ENCODE measurements around the gene TMEM169. TPM values are rescaled to one million over a fixed set of nuclear protein-coding genes. Genes with fewer than 3 reads are reported as not detected.

TMEM169 gene
- total RNA-seq, 2 donors from 2014 or later = not detected

DNA sequence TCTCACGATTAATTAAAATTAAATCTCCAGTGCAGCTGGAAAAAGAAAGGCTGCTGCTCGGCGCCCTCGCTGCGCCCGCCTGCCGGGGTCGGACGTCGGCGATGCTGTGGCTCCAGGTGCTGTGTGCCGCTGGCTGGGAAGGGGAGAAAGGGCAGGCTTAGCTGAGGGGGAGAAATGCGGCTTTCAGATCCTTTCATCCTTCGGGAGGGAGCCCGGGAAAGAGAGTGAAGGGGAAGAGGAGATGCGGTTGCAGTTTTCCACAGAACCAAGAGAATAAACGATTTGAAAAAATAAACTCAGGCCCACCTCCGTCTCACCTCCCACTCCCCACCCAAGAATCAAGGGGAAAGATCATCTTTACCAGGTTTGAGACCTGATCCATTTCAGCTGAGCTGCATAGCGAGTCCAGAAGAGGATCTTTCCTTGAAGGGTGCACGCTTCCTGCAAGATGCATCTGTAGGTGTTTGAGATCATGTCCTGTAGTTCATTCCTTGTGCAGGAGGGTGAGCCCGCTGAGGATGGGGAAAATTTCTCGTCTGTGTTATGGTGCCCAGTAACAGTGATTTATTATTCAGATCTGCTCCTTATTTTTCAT, 495 bp downstream of the TMEM169 start:
- H3K27ac ChIP-seq = no peak overlapping the region
- H3K27me3 ChIP-seq (replicated peaks; ENCODE audit: insufficient read depth) = no peaks in the 10 kb centered on the region
- peak overlapping the region; percentile 81 for H3K4me3 ChIP-seq
- H3K36me3 ChIP-seq = no peaks in the 10 kb centered on the region
- peaks cover 5 to 7% of the 10 kb centered on the region in 2 donors for H3K4me1 ChIP-seq (ENCODE audit: control insufficient read depth in 1 of 2, low read depth in 2 of 2)
- ATAC-seq (ENCODE audit: insufficient number of reproducible peaks, low FRiP score, low read depth) = no peak
- no peaks in the 10 kb centered on the region for H3K9me3 ChIP-seq
- DNase-seq (ENCODE audit: low spot score) = no peak
- TF ChIP-seq, protein P1, sequence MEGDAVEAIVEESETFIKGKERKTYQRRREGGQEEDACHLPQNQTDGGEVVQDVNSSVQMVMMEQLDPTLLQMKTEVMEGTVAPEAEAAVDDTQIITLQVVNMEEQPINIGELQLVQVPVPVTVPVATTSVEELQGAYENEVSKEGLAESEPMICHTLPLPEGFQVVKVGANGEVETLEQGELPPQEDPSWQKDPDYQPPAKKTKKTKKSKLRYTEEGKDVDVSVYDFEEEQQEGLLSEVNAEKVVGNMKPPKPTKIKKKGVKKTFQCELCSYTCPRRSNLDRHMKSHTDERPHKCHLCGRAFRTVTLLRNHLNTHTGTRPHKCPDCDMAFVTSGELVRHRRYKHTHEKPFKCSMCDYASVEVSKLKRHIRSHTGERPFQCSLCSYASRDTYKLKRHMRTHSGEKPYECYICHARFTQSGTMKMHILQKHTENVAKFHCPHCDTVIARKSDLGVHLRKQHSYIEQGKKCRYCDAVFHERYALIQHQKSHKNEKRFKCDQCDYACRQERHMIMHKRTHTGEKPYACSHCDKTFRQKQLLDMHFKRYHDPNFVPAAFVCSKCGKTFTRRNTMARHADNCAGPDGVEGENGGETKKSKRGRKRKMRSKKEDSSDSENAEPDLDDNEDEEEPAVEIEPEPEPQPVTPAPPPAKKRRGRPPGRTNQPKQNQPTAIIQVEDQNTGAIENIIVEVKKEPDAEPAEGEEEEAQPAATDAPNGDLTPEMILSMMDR (IDR thresholded peaks at IDR 0.05) = no peak

- TF ChIP-seq, protein P1 (IDR thresholded peaks at IDR 0.05) = no peak
- H3K36me3 ChIP-seq = no peaks in the 10 kb centered on the region
- no peak overlapping the region for H3K27ac ChIP-seq
- no peaks in the 10 kb centered on the region for H3K9me3 ChIP-seq
- no peaks in the 10 kb centered on the region for H3K27me3 ChIP-seq (replicated peaks; ENCODE audit: insufficient read depth)
- DNase-seq (ENCODE audit: low spot score) (no peak), ATAC-seq (ENCODE audit: insufficient number of reproducible peaks, low FRiP score, low read depth) (no peak)
- H3K4me3 ChIP-seq = no peak overlapping the region
- peaks cover 5 to 7% of the 10 kb centered on the region in 2 donors for H3K4me1 ChIP-seq (ENCODE audit: control insufficient read depth in 1 of 2, low read depth in 2 of 2)
Measured at GRCh38 chr2:216082805-216083204, 1.1 kb downstream of the TMEM169 start.

DNA sequence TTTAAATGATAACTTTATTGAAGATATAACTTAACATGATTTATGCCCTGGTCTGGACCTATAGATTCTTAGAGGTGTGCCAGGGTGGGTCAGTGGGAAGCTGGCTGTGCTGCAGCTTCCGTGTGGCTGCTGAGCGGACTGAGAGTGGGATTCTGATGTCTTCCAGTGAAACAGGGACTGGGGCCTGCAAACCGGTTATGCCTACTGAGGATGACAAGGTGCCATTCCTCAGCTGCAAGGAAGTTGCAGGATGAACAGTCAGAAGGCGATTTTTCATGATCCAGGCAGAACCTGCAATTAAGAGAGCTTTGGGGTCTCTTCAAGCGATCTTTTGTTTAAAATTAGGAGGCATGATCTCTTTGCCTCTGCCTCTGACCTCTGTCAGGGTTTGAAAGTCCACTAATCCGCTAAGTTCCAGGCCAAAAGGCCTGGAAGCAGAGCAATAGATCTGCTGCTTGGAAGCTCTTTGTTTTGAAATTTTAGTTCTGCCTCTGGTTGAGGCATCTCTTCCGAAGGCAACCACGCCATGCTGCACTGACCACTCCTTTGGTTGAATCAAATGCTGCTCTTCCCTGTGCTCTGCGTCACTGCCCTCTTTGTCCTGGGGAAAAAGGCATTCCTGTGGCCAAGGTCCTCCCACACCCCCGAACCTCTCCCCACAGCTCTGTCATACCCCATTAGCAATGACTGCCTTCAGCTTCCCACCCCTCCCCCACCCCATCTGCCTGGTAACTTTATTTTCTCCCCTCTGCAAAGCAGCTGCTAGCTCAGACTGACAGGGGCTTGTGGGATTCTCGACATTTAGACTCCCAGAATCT, 2.0 kb downstream of the TMEM169 start:
- Histone ChIP-seq H3K27ac (no peak overlapping the region), H3K36me3 (no peaks in the 10 kb centered on the region), H3K9me3 (no peaks in the 10 kb centered on the region), H3K27me3 (replicated peaks; ENCODE audit: insufficient read depth) (no peaks in the 10 kb centered on the region), H3K4me3 (no peak overlapping the region), H3K4me1 (ENCODE audit: control insufficient read depth in 1 of 2, low read depth in 2 of 2) (peaks cover 5 to 7% of the 10 kb centered on the region in 2 donors)
- no peak for ATAC-seq (ENCODE audit: insufficient number of reproducible peaks, low FRiP score, low read depth)
- no peak for DNase-seq (ENCODE audit: low spot score)
- TF ChIP-seq, protein P1 (IDR thresholded peaks at IDR 0.05) = no peak

- no peak for ATAC-seq (ENCODE audit: insufficient number of reproducible peaks, low FRiP score, low read depth)
- H3K4me1 ChIP-seq (ENCODE audit: control insufficient read depth in 1 of 2, low read depth in 2 of 2) = peaks cover 5 to 7% of the 10 kb centered on the region in 2 donors
- no peak overlapping the region for H3K27ac ChIP-seq
- no peaks in the 10 kb centered on the region for H3K36me3 ChIP-seq
- H3K9me3 ChIP-seq = no peaks in the 10 kb centered on the region
- H3K27me3 ChIP-seq (replicated peaks; ENCODE audit: insufficient read depth) = no peaks in the 10 kb centered on the region
- TF ChIP-seq, protein P1 (IDR thresholded peaks at IDR 0.05) = no peak
- no peak overlapping the region for H3K4me3 ChIP-seq
- DNase-seq (ENCODE audit: low spot score) = no peak
Measured at GRCh38 chr2:216084547-216084946, 2.8 kb downstream of the TMEM169 start.

- Histone ChIP-seq H3K9me3 (no peaks in the 10 kb centered on the region), H3K27ac (no peak overlapping the region)
- TF ChIP-seq, protein P1 (IDR thresholded peaks at IDR 0.05) = no peak
Measured at GRCh38 chr2:216086207-216086893, 4.6 kb downstream of the TMEM169 start.

More at GRCh38 chr2:216086207-216086893, 4.6 kb downstream of the TMEM169 start:
- Histone ChIP-seq H3K36me3 (no peaks in the 10 kb centered on the region), H3K4me3 (no peak overlapping the region), H3K4me1 (ENCODE audit: control insufficient read depth in 1 of 2, low read depth in 2 of 2) (peaks cover 0 to 2% of the 10 kb centered on the region in 2 donors), H3K27me3 (replicated peaks; ENCODE audit: insufficient read depth) (no peaks in the 10 kb centered on the region)
- DNase-seq (ENCODE audit: low spot score) (no peak), ATAC-seq (ENCODE audit: insufficient number of reproducible peaks, low FRiP score, low read depth) (no peak)
